Transverse colon (tissue), 4 donors: ENCODE measurements around the gene ATP2B1.

ENCODE experiments used
- EP300 ChIP-seq: sonication (generic); formaldehyde crosslinking; IDR thresholded peaks from one replicate; pipeline ENCODE4 v1.6.1; 2017; ENCODE audit warnings: antibody characterized with exemption, low read depth
- POLR2A ChIP-seq: fragments of 450-650 bp; IDR thresholded peaks from one replicate; pipeline ENCODE4 v1.6.1; 2016; ENCODE audit warnings: antibody characterized with exemption, mild to moderate bottlenecking, moderate library complexity
- POLR2AphosphoS5 ChIP-seq, 3 donors: sonication (generic); formaldehyde crosslinking; IDR thresholded peaks; one replicate each; pipeline ENCODE4 v1.6.1; 2016; ENCODE audit warnings: antibody characterized with exemption in 3 of 3
- TF ChIP-seq, protein P1 (sequence below), 5 experiments: fragments of 200-600 bp in 3 of 5; fragments of 450-650 bp in 2 of 5; sonication (generic) in 3 of 5; IDR thresholded peaks; 1 replicate in 2 of 5; 2 replicates in 3 of 5; pipeline ENCODE4 v1.5.1; 2016 to 2017; ENCODE audit warnings: antibody characterized with exemption in 5 of 5, inconsistent platforms in 3 of 5, mild to moderate bottlenecking in 2 of 5, moderate library complexity in 1 of 5

- TF ChIP-seq, protein P1, sequence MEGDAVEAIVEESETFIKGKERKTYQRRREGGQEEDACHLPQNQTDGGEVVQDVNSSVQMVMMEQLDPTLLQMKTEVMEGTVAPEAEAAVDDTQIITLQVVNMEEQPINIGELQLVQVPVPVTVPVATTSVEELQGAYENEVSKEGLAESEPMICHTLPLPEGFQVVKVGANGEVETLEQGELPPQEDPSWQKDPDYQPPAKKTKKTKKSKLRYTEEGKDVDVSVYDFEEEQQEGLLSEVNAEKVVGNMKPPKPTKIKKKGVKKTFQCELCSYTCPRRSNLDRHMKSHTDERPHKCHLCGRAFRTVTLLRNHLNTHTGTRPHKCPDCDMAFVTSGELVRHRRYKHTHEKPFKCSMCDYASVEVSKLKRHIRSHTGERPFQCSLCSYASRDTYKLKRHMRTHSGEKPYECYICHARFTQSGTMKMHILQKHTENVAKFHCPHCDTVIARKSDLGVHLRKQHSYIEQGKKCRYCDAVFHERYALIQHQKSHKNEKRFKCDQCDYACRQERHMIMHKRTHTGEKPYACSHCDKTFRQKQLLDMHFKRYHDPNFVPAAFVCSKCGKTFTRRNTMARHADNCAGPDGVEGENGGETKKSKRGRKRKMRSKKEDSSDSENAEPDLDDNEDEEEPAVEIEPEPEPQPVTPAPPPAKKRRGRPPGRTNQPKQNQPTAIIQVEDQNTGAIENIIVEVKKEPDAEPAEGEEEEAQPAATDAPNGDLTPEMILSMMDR (IDR thresholded peaks at IDR 0.05): no peak
- TF ChIP-seq POLR2AphosphoS5 (IDR thresholded peaks at IDR 0.05): no peak
- no peak for TF ChIP-seq POLR2A
- no peak for TF ChIP-seq EP300
Measured at GRCh38 chr12:89538897-89539296, 169.7 kb downstream of the ATP2B1 start.
